Hepatocyte (in vitro differentiated cells): Measurements from ENCODE around the gene KNL1.
"Not testable (repeated sequence)": the region's sequence is repeated elsewhere in the genome, so short reads cannot be mapped to it uniquely, and the experiment has no call there.

ENCODE experiments used
- CTCF ChIP-seq: fragments of 200-600 bp; sonication (generic); IDR thresholded peaks from 2 replicates; pipeline ENCODE4 v1.5.1; 2016; ENCODE audit warnings: antibody characterized with exemption, mild to moderate bottlenecking; ENCODE audit not compliant: poor library complexity
- EZH2 ChIP-seq: fragments of 200-600 bp; sonication (generic); IDR thresholded peaks from 2 replicates; pipeline ENCODE4 v1.6.1; 2016; ENCODE audit warnings: antibody characterized with exemption, mild to moderate bottlenecking, borderline replicate concordance

- not testable (repeated sequence) for TF ChIP-seq EZH2, CTCF
Observed at GRCh38 chr15:40676906-40677305, 82.9 kb downstream of the KNL1 start.
